WTC11 (cell line): Measurements from ENCODE around the gene PPARA. TPM values are rescaled to one million over a fixed set of nuclear protein-coding genes. Genes with fewer than 3 reads are reported as not detected.

ENCODE experiments used
- ATF3 ChIP-seq: sonication (generic); formaldehyde crosslinking; conservative IDR thresholded peaks from 2 replicates; pipeline ENCODE4 v1.8.1; 2022; ENCODE audit warnings: mild to moderate bottlenecking, missing genetic modification reagents
- E2F1 ChIP-seq: sonication (generic); formaldehyde crosslinking; IDR thresholded peaks from 2 replicates; pipeline ENCODE4 v1.8.0; 2022; ENCODE audit warnings: mild to moderate bottlenecking, missing genetic modification reagents
- ELF4 ChIP-seq: sonication (generic); formaldehyde crosslinking; IDR thresholded peaks from 2 replicates; pipeline ENCODE4 v1.8.1; 2022; ENCODE audit warnings: low read depth, mild to moderate bottlenecking, moderate library complexity, missing genetic modification reagents
- ESRRA ChIP-seq: sonication (generic); formaldehyde crosslinking; IDR thresholded peaks from 2 replicates; pipeline ENCODE4 v1.8.1; 2022; ENCODE audit warnings: mild to moderate bottlenecking, missing genetic modification reagents, borderline replicate concordance
- ETV6 ChIP-seq: sonication (generic); formaldehyde crosslinking; IDR thresholded peaks from 2 replicates; pipeline ENCODE4 v1.8.1; 2022; ENCODE audit warnings: mild to moderate bottlenecking, missing genetic modification reagents
- FOXJ3 ChIP-seq: sonication (generic); formaldehyde crosslinking; IDR thresholded peaks from 2 replicates; pipeline ENCODE4 v1.9.0; 2021; ENCODE audit warnings: missing genetic modification reagents, mild to moderate bottlenecking, borderline replicate concordance
- FOXK1 ChIP-seq: sonication (generic); formaldehyde crosslinking; IDR thresholded peaks from 2 replicates; pipeline ENCODE4 v1.8.0; 2022; ENCODE audit warnings: mild to moderate bottlenecking, moderate library complexity, missing genetic modification reagents
- GRHL2 ChIP-seq: fragments of 250-450 bp; sonication (Bioruptor Pico); IDR thresholded peaks from 2 replicates; pipeline ENCODE4 v1.8.0; 2022; ENCODE audit warnings: mild to moderate bottlenecking, moderate library complexity; ENCODE audit not compliant: insufficient replicate concordance, severe bottlenecking
- GTF2I ChIP-seq: fragments of 250-450 bp; sonication (Bioruptor Pico); conservative IDR thresholded peaks from 2 replicates; pipeline ENCODE4 v1.4.0; 2021; ENCODE audit warnings: mild to moderate bottlenecking
- HMGA2 ChIP-seq: fragments of 250-450 bp; sonication (Bioruptor Pico); IDR thresholded peaks from 2 replicates; pipeline ENCODE4 v1.4.0; 2021; ENCODE audit warnings: mild to moderate bottlenecking, moderate library complexity
- IRF2 ChIP-seq: sonication (generic); formaldehyde crosslinking; IDR thresholded peaks from 2 replicates; pipeline ENCODE4 v1.8.0; 2022; ENCODE audit warnings: low read depth, missing genetic modification reagents, borderline replicate concordance
- JAZF1 ChIP-seq: fragments of 250-450 bp; sonication (Bioruptor Pico); IDR thresholded peaks from 2 replicates; pipeline ENCODE4 v1.9.0; 2021; ENCODE audit warnings: moderate library complexity, mild to moderate bottlenecking, inconsistent platforms
- JUN ChIP-seq: sonication (generic); formaldehyde crosslinking; IDR thresholded peaks from 2 replicates; pipeline ENCODE4 v1.8.0; 2023; ENCODE audit warnings: mild to moderate bottlenecking, missing genetic modification reagents
- MYBL2 ChIP-seq: sonication (generic); formaldehyde crosslinking; IDR thresholded peaks from 2 replicates; pipeline ENCODE4 v1.8.1; 2023; ENCODE audit warnings: mild to moderate bottlenecking, moderate library complexity, missing genetic modification reagents
- NFE2L1 ChIP-seq: sonication (generic); formaldehyde crosslinking; IDR thresholded peaks from 2 replicates; pipeline ENCODE4 v1.8.1; 2023; ENCODE audit warnings: missing genetic modification reagents
- NFYB ChIP-seq: sonication (generic); formaldehyde crosslinking; conservative IDR thresholded peaks from 2 replicates; pipeline ENCODE4 v1.8.0; 2022; ENCODE audit warnings: low read depth, missing genetic modification reagents
- PREB ChIP-seq: sonication (generic); formaldehyde crosslinking; IDR thresholded peaks from 2 replicates; pipeline ENCODE4 v1.8.1; 2022; ENCODE audit warnings: mild to moderate bottlenecking, missing genetic modification reagents, moderate library complexity, borderline replicate concordance
- RORB ChIP-seq: fragments of 250-450 bp; sonication (Bioruptor Pico); IDR thresholded peaks from 2 replicates; pipeline ENCODE4 v1.9.0; 2021; ENCODE audit warnings: mild to moderate bottlenecking
- STAT6 ChIP-seq: sonication (generic); formaldehyde crosslinking; conservative IDR thresholded peaks from 2 replicates; pipeline ENCODE4 v1.8.1; 2023; ENCODE audit warnings: mild to moderate bottlenecking, low read depth, missing genetic modification reagents, moderate library complexity
- TEAD4 ChIP-seq: sonication (generic); formaldehyde crosslinking; IDR thresholded peaks from 2 replicates; pipeline ENCODE4 v1.8.0; 2022; ENCODE audit warnings: mild to moderate bottlenecking, missing genetic modification reagents
- ZBTB43 ChIP-seq: sonication (generic); formaldehyde crosslinking; IDR thresholded peaks from 2 replicates; pipeline ENCODE4 v1.8.1; 2023; ENCODE audit warnings: mild to moderate bottlenecking, missing genetic modification reagents
- ZMAT4 ChIP-seq: fragments of 250-450 bp; sonication (Bioruptor Pico); IDR thresholded peaks from 2 replicates; pipeline ENCODE4 v1.9.0; 2021; ENCODE audit warnings: mild to moderate bottlenecking
- ZNF317 ChIP-seq: sonication (generic); formaldehyde crosslinking; IDR thresholded peaks from 2 replicates; pipeline ENCODE4 v1.8.1; 2023; ENCODE audit warnings: low read depth, mild to moderate bottlenecking, moderate library complexity, missing genetic modification reagents, borderline replicate concordance
- ZNF396 ChIP-seq: fragments of 250-450 bp; sonication (Bioruptor Pico); IDR thresholded peaks from 2 replicates; pipeline ENCODE4 v1.8.0; 2021; ENCODE audit warnings: mild to moderate bottlenecking, moderate library complexity, borderline replicate concordance
- ZNF416 ChIP-seq: fragments of 250-450 bp; sonication (Bioruptor Pico); IDR thresholded peaks from 2 replicates; pipeline ENCODE4 v1.9.0; 2021; ENCODE audit warnings: mild to moderate bottlenecking, inconsistent platforms
- ZNF423 ChIP-seq: fragments of 250-450 bp; sonication (Bioruptor Pico); IDR thresholded peaks from 2 replicates; pipeline ENCODE4 v2.1.2; 2022; ENCODE audit warnings: mild to moderate bottlenecking, moderate library complexity
- ZNF671 ChIP-seq: fragments of 250-450 bp; sonication (Bioruptor Pico); IDR thresholded peaks from 2 replicates; pipeline ENCODE4 v1.8.0; 2021; ENCODE audit warnings: mild to moderate bottlenecking
- ZSCAN18 ChIP-seq: fragments of 250-450 bp; sonication (Bioruptor Pico); IDR thresholded peaks from 2 replicates; pipeline ENCODE4 v2.1.2; 2022; ENCODE audit warnings: mild to moderate bottlenecking, moderate library complexity
- total RNA-seq: library from RNA; stranded (reverse); gene quantifications from 3 replicates; pipeline ENCODE4 v1.2.3, GENCODE V29; 2021

PPARA gene
- total RNA-seq, 1 experiment from 2014 or later, result 9.3 TPM

- TF ChIP-seq STAT6 (CRISPR knock-in tag) (no peak), GRHL2 (no peak), ZNF416 (no peak), ZNF396 (CRISPR knock-in tag) (no peak), NFE2L1 (CRISPR knock-in tag) (peak; percentile 97), FOXK1 (CRISPR knock-in tag) (peak; percentile 97; the same call in 1 of the 2 replicates), JUN (CRISPR knock-in tag) (no peak; the same call in 1 of the 2 replicates), ZNF423 (no peak), HMGA2 (CRISPR knock-in tag) (no peak), ETV6 (CRISPR knock-in tag) (peak; percentile 66; the same call in 1 of the 2 replicates), ZNF671 (CRISPR knock-in tag) (no peak), ATF3 (CRISPR knock-in tag) (peak; percentile 51; the same call in 1 of the 2 replicates), MYBL2 (CRISPR knock-in tag) (peak; percentile 84; the same call in 1 of the 2 replicates), JAZF1 (CRISPR knock-in tag) (no peak), FOXJ3 (CRISPR knock-in tag) (no peak), ESRRA (CRISPR knock-in tag) (peak; percentile 64; the same call in 1 of the 2 replicates), ZNF317 (peak; percentile 69; the same call in 1 of the 2 replicates), ZSCAN18 (CRISPR knock-in tag) (0 out of 2 replicates have a peak, but pooled peaks have one; percentile 26), PREB (CRISPR knock-in tag) (no peak), ZMAT4 (CRISPR knock-in tag) (no peak), GTF2I (CRISPR knock-in tag) (no peak), ZBTB43 (peak; percentile 89), TEAD4 (peak; percentile 90; the same call in 1 of the 2 replicates), NFYB (CRISPR knock-in tag) (peak; percentile 44; the same call in 1 of the 2 replicates), E2F1 (CRISPR knock-in tag) (peak; percentile 97), IRF2 (peak; percentile 60; the same call in 1 of the 2 replicates), ELF4 (CRISPR knock-in tag) (peak; percentile 76), RORB (CRISPR knock-in tag) (no peak)
Observed at GRCh38 chr22:46262449-46263215, 112.3 kb downstream of the PPARA start (continued).
